ENCODE results near the gene VPS35.

The VPS35 gene

DNA sequence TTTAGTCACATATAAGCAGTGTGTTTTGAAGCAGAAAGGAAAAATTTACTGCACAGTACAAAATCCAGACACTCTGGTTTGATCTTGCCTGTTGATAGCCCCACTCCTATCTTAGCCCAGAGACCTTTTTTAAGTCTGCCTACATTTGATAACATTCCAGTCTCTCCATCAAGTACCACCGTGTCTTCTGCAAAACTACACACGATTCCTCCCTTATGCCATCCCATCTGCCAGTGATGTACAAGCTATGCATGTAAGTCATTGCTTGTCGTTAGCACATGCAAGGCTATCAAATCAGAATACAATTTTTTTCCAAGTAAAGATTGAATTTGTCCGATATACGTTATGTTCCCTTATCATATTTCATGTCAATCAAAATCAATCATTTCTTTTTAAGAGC lies 82.7 kb downstream of the VPS35 start:
- DNase-seq = no peak
